A549 (cell line): ENCODE results near the gene CENPX. TPM values are rescaled to one million over a fixed set of nuclear protein-coding genes. Genes with fewer than 3 reads are reported as not detected.

ENCODE experiments used
- ATAC-seq, 2 experiments: fragments of 200-7000 bp in 1 of 2; fragments of >200 bp in 1 of 2; cut with Nextera tagmentation in 1 of 2; cut with Tn5 transposase in 1 of 2; 3 replicates each; pipeline versions ENCODE4 v1.8.0 to v1.9.1; 2018 to 2020; ENCODE audit warnings: mild to moderate bottlenecking in 1 of 2, moderate library complexity in 1 of 2
- CTCF ChIA-PET: fragments of 300-600 bp; sonication (Branson Sonifier 250); formaldehyde crosslinking; extraction: SDS; loops from one replicate; lab custom pipeline; 2021; ENCODE audit warnings: antibody characterized with exemption, inconsistent platforms; lab: Yijun Ruan, JAX
- POLR2A ChIA-PET: fragments of 350-600 bp; formaldehyde crosslinking; extraction: SDS; loops from one replicate; lab custom pipeline; 2021; ENCODE audit warnings: antibody characterized with exemption, inconsistent platforms; lab: Yijun Ruan, JAX
- DNase-seq, 2 experiments: peaks; one replicate each; pipeline versions ENCODE4 v3.0.0 to v3.0.0-alpha.2; 2011 to 2016; ENCODE audit warnings: low read depth in 1 of 2, low spot score in 1 of 2
- FAIRE-seq: peaks from 2 replicates; lab custom pipeline; 2011; peaks lifted over from hg19 to GRCh38; lab: Jason Lieb, UNC
- H3K27ac ChIP-seq, 2 experiments: fragments of >200 bp; sonication (Bioruptor Twin); formaldehyde crosslinking; 3 replicates each; pipeline ENCODE4 v1.5.1; 2016 to 2017
- H3K4me1 ChIP-seq: fragments of >200 bp; sonication (Bioruptor Twin); formaldehyde crosslinking; 3 replicates; pipeline ENCODE4 v1.6.1; 2016
- H3K4me2 ChIP-seq: fragments of >200 bp; sonication (Bioruptor Twin); formaldehyde crosslinking; 3 replicates; pipeline ENCODE4 v1.6.1; 2016
- H3K4me3 ChIP-seq: fragments of >200 bp; sonication (Bioruptor Twin); formaldehyde crosslinking; 3 replicates; pipeline ENCODE4 v1.5.1; 2016
- H3K9me3 ChIP-seq: fragments of >200 bp; sonication (Bioruptor Twin); formaldehyde crosslinking; 3 replicates; pipeline ENCODE4 v1.6.1; 2016
- BHLHE40 ChIP-seq: IDR thresholded peaks from 2 replicates; pipeline ENCODE4 v1.6.1; 2012; ENCODE audit warnings: low read depth, low read length, inconsistent platforms
- CBX8 ChIP-seq: fragments of 200-600 bp; sonication (generic); IDR thresholded peaks from 2 replicates; pipeline ENCODE4 v1.6.1; 2016
- CHD2 ChIP-seq: fragments of 150-350 bp; IDR thresholded peaks from 2 replicates; pipeline ENCODE4 v1.6.1; 2014; ENCODE audit warnings: low read length; ENCODE audit not compliant: partially characterized antibody
- CHD4 ChIP-seq: fragments of 200-600 bp; sonication (generic); IDR thresholded peaks from 2 replicates; pipeline ENCODE4 v1.6.1; 2016; ENCODE audit warnings: antibody characterized with exemption, mild to moderate bottlenecking, borderline replicate concordance
- E2F6 ChIP-seq: IDR thresholded peaks from 2 replicates; pipeline ENCODE4 v1.6.1; 2012; ENCODE audit warnings: low read depth, borderline replicate concordance
- ESRRA ChIP-seq: fragments of 150-350 bp; IDR thresholded peaks from 2 replicates; pipeline ENCODE4 v1.6.1; 2014; ENCODE audit warnings: mild to moderate bottlenecking, low read length, borderline replicate concordance
- FOSB ChIP-seq: fragments of 250-450 bp; sonication (Bioruptor Pico); IDR thresholded peaks from 2 replicates; pipeline ENCODE4 v1.5.0; 2020; ENCODE audit warnings: mild to moderate bottlenecking, moderate library complexity
- FOSL2 ChIP-seq, 2 experiments: fragments of 450-650 bp in 1 of 2; fragments of >200 bp in 1 of 2; sonication (Bioruptor Twin) in 1 of 2; formaldehyde crosslinking; IDR thresholded peaks; 2 replicates each; pipeline versions ENCODE4 v1.5.0 to v1.6.1; 2016 to 2020; ENCODE audit warnings: mild to moderate bottlenecking in 1 of 2, moderate library complexity in 1 of 2
- HOXA7 ChIP-seq: fragments of 250-450 bp; sonication (Bioruptor Pico); IDR thresholded peaks from 2 replicates; pipeline ENCODE4 v1.5.0; 2020; ENCODE audit warnings: mild to moderate bottlenecking, moderate library complexity
- HOXB13 ChIP-seq: fragments of 250-450 bp; sonication (Bioruptor Pico); IDR thresholded peaks from 2 replicates; pipeline ENCODE4 v1.5.0; 2020; ENCODE audit warnings: low read depth, mild to moderate bottlenecking, moderate library complexity
- KDM5A ChIP-seq: fragments of 200-600 bp; sonication (generic); IDR thresholded peaks from 2 replicates; pipeline ENCODE4 v1.6.1; 2016; ENCODE audit warnings: antibody characterized with exemption, mild to moderate bottlenecking
- MAFK ChIP-seq: fragments of 450-650 bp; IDR thresholded peaks from 2 replicates; pipeline ENCODE4 v1.6.1; 2014; ENCODE audit not compliant: partially characterized antibody
- MAZ ChIP-seq: fragments of 150-350 bp; IDR thresholded peaks from 2 replicates; pipeline ENCODE4 v1.6.1; 2014; ENCODE audit warnings: antibody characterized with exemption, low read depth, low read length, borderline replicate concordance
- MYC ChIP-seq: IDR thresholded peaks from 2 replicates; pipeline ENCODE4 v1.6.1; 2012; ENCODE audit warnings: mild to moderate bottlenecking, inconsistent platforms, low read length, improper control_type of control experiment, borderline replicate concordance
- NFE2L2 ChIP-seq: fragments of 150-350 bp; conservative IDR thresholded peaks from 2 replicates; pipeline ENCODE4 v1.6.1; 2014; ENCODE audit warnings: low read length
- NPAS2 ChIP-seq: fragments of 250-450 bp; sonication (Bioruptor Pico); IDR thresholded peaks from 2 replicates; pipeline ENCODE4 v1.8.0; 2022; ENCODE audit warnings: mild to moderate bottlenecking, moderate library complexity, borderline replicate concordance
- NR3C1 ChIP-seq: fragments of >200 bp; sonication (Bioruptor Twin); formaldehyde crosslinking; IDR thresholded peaks from 3 replicates; pipeline ENCODE4 v1.6.1; 2017
- POLR2A ChIP-seq: IDR thresholded peaks from 2 replicates; pipeline ENCODE4 v1.6.1; 2012; ENCODE audit warnings: mild to moderate bottlenecking, low read length
- POLR2AphosphoS2 ChIP-seq: conservative IDR thresholded peaks from 2 replicates; pipeline ENCODE4 v1.6.1; 2012; ENCODE audit warnings: low read length, improper control_type of control experiment, inconsistent platforms
- RAD21 ChIP-seq, 2 experiments: fragments of >200 bp in 1 of 2; sonication (Bioruptor Twin) in 1 of 2; formaldehyde crosslinking in 1 of 2; IDR thresholded peaks in 1 of 2; conservative IDR thresholded peaks in 1 of 2; 2 replicates in 1 of 2; 3 replicates in 1 of 2; pipeline ENCODE4 v1.6.1; 2012 to 2018; ENCODE audit warnings: inconsistent platforms in 1 of 2
- REST ChIP-seq: fragments of 200-600 bp; sonication (generic); IDR thresholded peaks from 2 replicates; pipeline ENCODE4 v1.6.1; 2016; ENCODE audit warnings: antibody characterized with exemption, mild to moderate bottlenecking, moderate library complexity
- SMC3 ChIP-seq: fragments of >200 bp; sonication (Bioruptor Twin); formaldehyde crosslinking; IDR thresholded peaks from 3 replicates; pipeline ENCODE4 v1.6.1; 2018; ENCODE audit warnings: inconsistent platforms
- USF2 ChIP-seq: fragments of 450-650 bp; IDR thresholded peaks from 2 replicates; pipeline ENCODE4 v1.6.1; 2014; ENCODE audit warnings: antibody characterized with exemption
- ZC3H11A ChIP-seq: fragments of 450-650 bp; IDR thresholded peaks from 2 replicates; pipeline ENCODE4 v1.6.1; 2014; ENCODE audit warnings: antibody characterized with exemption, mild to moderate bottlenecking
- WGBS: methylation state at CpG from one replicate; pipeline ENCODE4 v1.1.6; 2017; ENCODE audit errors: missing lambda C conversion rate; 5-methylcytosine and 5-hydroxymethylcytosine counted together
- polyA plus RNA-seq, 4 experiments: library from polyadenylated mRNA; depleted of rRNA in 3 of 4; stranded (reverse); fragments of >200 nt; fragmentation: RNase III in 1 of 4; extraction: RNeasy Plus Mini Kit Qiagen cat#74134 plus additional on column Dnase treatment in 1 of 4; gene quantifications; 2 replicates in 3 of 4; 3 replicates in 1 of 4; pipeline ENCODE4 v1.2.3, GENCODE V29; 2011 to 2017
- TF ChIP-seq, protein P1 (sequence below): IDR thresholded peaks from 2 replicates; pipeline ENCODE4 v1.6.1; 2012

Gene CENPX
- polyA plus RNA-seq, 2 of the 4 experiments (the other 2 are of a cell fraction) = 80.5 to 222 TPM

DNA sequence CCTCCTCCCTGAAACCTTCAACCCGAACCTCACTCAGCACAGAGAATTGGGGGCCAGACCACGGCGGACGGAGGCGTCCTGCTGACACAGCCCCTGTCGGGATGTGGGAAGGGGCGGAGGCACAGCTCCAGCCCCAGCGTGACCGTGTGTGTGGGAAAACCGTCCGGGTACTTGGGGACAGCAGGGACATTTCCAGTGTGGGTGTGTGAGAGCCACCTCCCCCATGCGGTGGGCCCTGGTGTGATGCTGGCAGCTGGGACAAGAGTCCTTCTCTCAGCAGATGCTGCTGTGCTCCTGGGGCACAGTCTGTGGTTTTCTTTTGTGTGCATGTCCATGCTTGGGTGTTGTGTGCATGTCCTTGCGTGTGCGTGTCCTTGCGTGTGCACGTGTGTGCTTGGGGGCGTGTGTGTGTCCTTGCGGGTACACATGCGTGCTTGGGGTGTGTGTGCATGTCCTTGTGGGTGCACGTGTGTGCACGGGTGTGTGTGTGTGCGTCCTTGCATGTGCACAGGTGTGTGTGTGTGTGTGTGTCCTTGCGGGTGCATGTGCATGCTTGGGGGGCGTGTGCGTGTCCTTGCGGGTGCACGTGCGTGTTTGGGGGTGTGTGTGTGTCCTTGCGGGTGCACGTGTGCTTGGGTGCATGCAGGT lies 16.9 kb downstream of the CENPX start:
- FAIRE-seq (no peak), ATAC-seq (no peak), DNase-seq (no peak)
- WGBS = 89% methylated on average over 23 of the region's 30 CpGs
- no peak overlapping the region for H3K4me3 ChIP-seq
- no peak for TF ChIP-seq HOXB13
- no peak for TF ChIP-seq ESRRA
- TF ChIP-seq MAZ = no peak
- no peak for TF ChIP-seq REST
- TF ChIP-seq ZC3H11A = no peak
- no peak for TF ChIP-seq MAFK
- TF ChIP-seq NR3C1 = no peak
- no peak for TF ChIP-seq CBX8
- TF ChIP-seq POLR2A = no peak
- no peak for TF ChIP-seq USF2
- TF ChIP-seq BHLHE40 = no peak
- TF ChIP-seq MYC = no peak
- TF ChIP-seq NFE2L2 = no peak
- TF ChIP-seq FOSB = no peak
- TF ChIP-seq FOSL2 (IDR thresholded peaks at IDR 0.05) = no peak
- TF ChIP-seq FOSL2 (CRISPR knock-in tag; IDR thresholded peaks at IDR 0.05) = no peak
- no peak for TF ChIP-seq POLR2AphosphoS2
- no peak for TF ChIP-seq HOXA7 (CRISPR knock-in tag)
- TF ChIP-seq CHD4 = no peak
- TF ChIP-seq NPAS2 = no peak
- TF ChIP-seq, all 56 proteins: peak for 0
- H3K4me2 ChIP-seq = peak overlapping the region; percentile 22
- ChIA-PET CTCF (interaction anchor here (1.6 to 33.2 kb wide), 5 partner anchors 10 to 136 kb away, joined by 4 to 794 read pairs (median 16); partner anchors contain the start of genes CENPX, LRRC45 and NOTUM), POLR2A (no interaction called here)
- no peaks in the 10 kb centered on the region for H3K9me3 ChIP-seq
- H3K27ac ChIP-seq = peak overlapping the region; percentile 81 to 93; a peak in 5 of 6 replicates
- H3K4me1 ChIP-seq = peaks cover 60% of the 10 kb centered on the region

GRCh38 chr17:82004517-82005455 lies 17.9 kb downstream of the CENPX start:
- FAIRE-seq = no peak
- H3K4me1 ChIP-seq = peaks cover 64% of the 10 kb centered on the region
- 93% methylated on average over 31 of the region's 41 CpGs for WGBS
- no peak overlapping the region for H3K4me3 ChIP-seq
- H3K9me3 ChIP-seq = no peaks in the 10 kb centered on the region
- ATAC-seq = peak in 1 of 2 experiments; percentile 0; a peak in 2 of 6 replicates
- TF ChIP-seq FOSL2 (IDR thresholded peaks at IDR 0.05) = no peak
- no peak for TF ChIP-seq FOSL2 (CRISPR knock-in tag; IDR thresholded peaks at IDR 0.05)
- TF ChIP-seq RAD21 (conservative IDR thresholded peaks at IDR 0.05 in 1 of 2, IDR thresholded peaks at IDR 0.05 in 1 of 2) = no peak
- no peak for TF ChIP-seq KDM5A
- TF ChIP-seq CHD2 = no peak
- no peak for TF ChIP-seq SMC3
- TF ChIP-seq, protein P1, sequence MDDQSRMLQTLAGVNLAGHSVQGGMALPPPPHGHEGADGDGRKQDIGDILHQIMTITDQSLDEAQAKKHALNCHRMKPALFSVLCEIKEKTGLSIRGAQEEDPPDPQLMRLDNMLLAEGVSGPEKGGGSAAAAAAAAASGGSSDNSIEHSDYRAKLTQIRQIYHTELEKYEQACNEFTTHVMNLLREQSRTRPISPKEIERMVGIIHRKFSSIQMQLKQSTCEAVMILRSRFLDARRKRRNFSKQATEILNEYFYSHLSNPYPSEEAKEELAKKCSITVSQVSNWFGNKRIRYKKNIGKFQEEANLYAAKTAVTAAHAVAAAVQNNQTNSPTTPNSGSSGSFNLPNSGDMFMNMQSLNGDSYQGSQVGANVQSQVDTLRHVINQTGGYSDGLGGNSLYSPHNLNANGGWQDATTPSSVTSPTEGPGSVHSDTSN = no peak
- TF ChIP-seq E2F6 = no peak
- ChIA-PET CTCF (interaction anchor here (1.0 to 33.2 kb wide), 12 partner anchors 8 to 135 kb away, joined by 3 to 794 read pairs (median 6); partner anchors contain the start of genes CENPX, LRRC45 and NOTUM), POLR2A (interaction anchor here (1.2 to 1.8 kb wide), 2 partner anchors 8 to 18 kb away, joined by 3 to 9 read pairs; partner anchors contain the start of genes CENPX and LRRC45)
- no peak for DNase-seq
- H3K27ac ChIP-seq = peak overlapping the region; percentile 81 to 93
- H3K4me2 ChIP-seq = peak overlapping the region; percentile 61
